Neural cell (in vitro differentiated cells): ENCODE data around the gene KDM8. TPM values are rescaled to one million over a fixed set of nuclear protein-coding genes. Genes with fewer than 3 reads are reported as not detected.

Experiments
- polyA plus RNA-seq: library from polyadenylated mRNA; depleted of rRNA; stranded (reverse); fragments of >200 nt; gene quantifications from 2 replicates; pipeline ENCODE4 v1.2.3, GENCODE V29; 2014

Gene KDM8
- polyA plus RNA-seq, 1 donor from 2014 or later = 4.0 TPM

Other genes with a start within 250 kb of the KDM8 start
- not detected in 2 replicates for gene C16orf82, start 136.6 kb upstream of the KDM8 start, polyA plus RNA-seq
- 11.5 and 20.0 TPM in 2 replicates for gene NSMCE1, start 65.2 kb downstream of the KDM8 start, polyA plus RNA-seq
- gene IL4R, start 110.4 kb downstream of the KDM8 start, polyA plus RNA-seq = 0.07 and 0.18 TPM in 2 replicates
- 0.08 TPM in 1 of 2 replicates, not detected in the other for gene IL21R, start 198.6 kb downstream of the KDM8 start, polyA plus RNA-seq